Measurements from ENCODE around the gene CPTP. TPM values are rescaled to one million over a fixed set of nuclear protein-coding genes. Genes with fewer than 3 reads are reported as not detected.
A peak's percentile ranks its signal among the peaks of the same experiment; 100 is the strongest.
"Not testable (repeated sequence)": the region's sequence is repeated elsewhere in the genome, so short reads cannot be mapped to it uniquely, and the experiment has no call there.

The CPTP gene
- total and polyA plus RNA-seq, 9 donors = 12.5 to 19.6 (median 16.9) TPM

GRCh38 chr1:1312450-1313314 is 11.9 kb upstream of the CPTP start:
- WGBS (ENCODE audit: insufficient coverage) = 89% methylated on average over 44 of the region's 49 CpGs
- H3K4me3 ChIP-seq (ENCODE audit: low read length) = no peak overlapping the region
- no peaks in the 10 kb centered on the region for H3K9me3 ChIP-seq (replicated peaks; ENCODE audit: control insufficient read depth, low read depth, low read length)
- no peak overlapping the region for H3K27ac ChIP-seq (ENCODE audit: low read length)
- peaks cover 15% of the 10 kb centered on the region for H3K4me1 ChIP-seq (ENCODE audit: control insufficient read depth, insufficient read depth, low read length)
- no peaks in the 10 kb centered on the region for H3K27me3 ChIP-seq (ENCODE audit: control insufficient read depth, insufficient read depth, low read length)
- H3K36me3 ChIP-seq (ENCODE audit: control insufficient read depth, insufficient read depth, low read length) = peaks cover 56% of the 10 kb centered on the region
- DNase-seq = no peak

GRCh38 chr1:1313500-1314236 is 10.9 kb upstream of the CPTP start:
- peaks cover 19% of the 10 kb centered on the region for H3K4me1 ChIP-seq (ENCODE audit: control insufficient read depth, insufficient read depth, low read length)
- WGBS (ENCODE audit: insufficient coverage) = 86% methylated on average over 33 of the region's 37 CpGs
- no peaks in the 10 kb centered on the region for H3K27me3 ChIP-seq (ENCODE audit: control insufficient read depth, insufficient read depth, low read length)
- no peaks in the 10 kb centered on the region for H3K9me3 ChIP-seq (replicated peaks; ENCODE audit: control insufficient read depth, low read depth, low read length)
- DNase-seq = no peak
- no peak overlapping the region for H3K27ac ChIP-seq (ENCODE audit: low read length)
- peaks cover 61% of the 10 kb centered on the region for H3K36me3 ChIP-seq (ENCODE audit: control insufficient read depth, insufficient read depth, low read length)
- no peak overlapping the region for H3K4me3 ChIP-seq (ENCODE audit: low read length)

- peaks cover 14% of the 10 kb centered on the region for H3K4me1 ChIP-seq (ENCODE audit: control insufficient read depth, insufficient read depth, low read length)
- H3K9me3 ChIP-seq (replicated peaks; ENCODE audit: control insufficient read depth, low read depth, low read length) = no peaks in the 10 kb centered on the region
- H3K27me3 ChIP-seq (ENCODE audit: control insufficient read depth, insufficient read depth, low read length) = no peaks in the 10 kb centered on the region
- peaks cover 66% of the 10 kb centered on the region for H3K36me3 ChIP-seq (ENCODE audit: control insufficient read depth, insufficient read depth, low read length)
- DNase-seq = no peak
- no peak overlapping the region for H3K4me3 ChIP-seq (ENCODE audit: low read length)
- H3K27ac ChIP-seq (ENCODE audit: low read length) = no peak overlapping the region
- 89% methylated on average over 14 of the region's 15 CpGs for WGBS (ENCODE audit: insufficient coverage)
Observed at GRCh38 chr1:1314237-1314586, 10.4 kb upstream of the CPTP start.

- peaks cover 70% of the 10 kb centered on the region for H3K36me3 ChIP-seq (ENCODE audit: control insufficient read depth, insufficient read depth, low read length)
- H3K9me3 ChIP-seq (replicated peaks; ENCODE audit: control insufficient read depth, low read depth, low read length) = no peaks in the 10 kb centered on the region
- no peaks in the 10 kb centered on the region for H3K27me3 ChIP-seq (ENCODE audit: control insufficient read depth, insufficient read depth, low read length)
- WGBS (ENCODE audit: insufficient coverage) = 90% methylated on average over 21 of the region's 23 CpGs
- H3K4me3 ChIP-seq (ENCODE audit: low read length) = no peak overlapping the region
- no peak overlapping the region for H3K27ac ChIP-seq (ENCODE audit: low read length)
- DNase-seq = no peak
- peaks cover 8% of the 10 kb centered on the region for H3K4me1 ChIP-seq (ENCODE audit: control insufficient read depth, insufficient read depth, low read length)
Observed at GRCh38 chr1:1314678-1315335, 9.8 kb upstream of the CPTP start.

- DNase-seq = no peak
- no peaks in the 10 kb centered on the region for H3K9me3 ChIP-seq (replicated peaks; ENCODE audit: control insufficient read depth, low read depth, low read length)
- no peak overlapping the region for H3K4me3 ChIP-seq (ENCODE audit: low read length)
- H3K36me3 ChIP-seq (ENCODE audit: control insufficient read depth, insufficient read depth, low read length) = peaks cover 70% of the 10 kb centered on the region
- H3K4me1 ChIP-seq (ENCODE audit: control insufficient read depth, insufficient read depth, low read length) = peaks cover 4% of the 10 kb centered on the region
- H3K27ac ChIP-seq (ENCODE audit: low read length) = no peak overlapping the region
- WGBS (ENCODE audit: insufficient coverage) = 42% methylated on average over 6 of the region's 26 CpGs
- no peaks in the 10 kb centered on the region for H3K27me3 ChIP-seq (ENCODE audit: control insufficient read depth, insufficient read depth, low read length)
Observed at GRCh38 chr1:1315435-1315954, 9.1 kb upstream of the CPTP start.

DNA sequence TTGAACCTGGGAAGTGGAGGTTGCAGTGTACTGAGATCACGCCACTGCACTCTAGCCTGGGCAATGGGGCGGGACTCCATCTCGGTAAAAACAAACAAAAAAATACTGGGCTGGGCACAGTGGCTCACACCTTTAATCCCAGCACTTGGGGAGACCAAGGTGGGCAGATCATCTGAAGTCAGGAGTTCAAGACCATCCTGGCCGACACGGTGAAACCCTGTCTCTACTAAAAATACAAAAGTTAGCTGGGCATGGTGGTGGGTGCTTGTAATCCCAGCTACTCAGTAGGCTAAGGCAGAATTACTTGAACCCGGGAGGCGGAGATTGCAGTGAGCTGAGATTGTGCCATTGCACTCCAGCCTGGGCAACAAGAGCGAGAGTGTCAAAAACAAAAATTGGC is 8.4 kb upstream of the CPTP start:
- DNase-seq; H3K9me3 ChIP-seq (replicated peaks; ENCODE audit: control insufficient read depth, low read depth, low read length); H3K4me1 ChIP-seq (ENCODE audit: control insufficient read depth, insufficient read depth, low read length); H3K27ac ChIP-seq (ENCODE audit: low read length); H3K27me3 ChIP-seq (ENCODE audit: control insufficient read depth, insufficient read depth, low read length); H3K4me3 ChIP-seq (ENCODE audit: low read length): not testable (repeated sequence)
- peaks cover 71% of the 10 kb centered on the region for H3K36me3 ChIP-seq (ENCODE audit: control insufficient read depth, insufficient read depth, low read length)
- 86% methylated on average over 7 of the region's 8 CpGs for WGBS (ENCODE audit: insufficient coverage)

DNA sequence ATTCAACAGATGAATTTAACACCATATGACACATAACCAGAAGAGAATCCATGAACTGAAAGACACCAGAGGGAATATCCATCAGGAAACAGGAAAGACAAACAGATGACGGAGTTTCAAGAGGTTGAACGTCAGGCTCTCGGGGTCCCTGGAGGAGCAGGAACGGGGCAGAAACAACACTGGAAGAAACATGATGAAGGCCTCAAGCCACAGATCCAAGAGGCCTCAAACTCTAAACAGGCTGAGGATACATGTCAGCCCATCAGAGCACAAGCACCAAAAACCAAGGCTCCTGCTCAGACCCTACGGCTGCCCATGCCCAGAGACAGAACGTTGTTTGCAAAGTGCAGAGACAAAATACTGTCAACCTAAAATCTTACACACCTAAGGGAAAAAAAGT is 7.2 kb upstream of the CPTP start:
- Histone ChIP-seq H3K4me3 (ENCODE audit: low read length) (no peak overlapping the region), H3K27ac (ENCODE audit: low read length) (no peak overlapping the region), H3K9me3 (replicated peaks; ENCODE audit: control insufficient read depth, low read depth, low read length) (no peaks in the 10 kb centered on the region), H3K4me1 (ENCODE audit: control insufficient read depth, insufficient read depth, low read length) (peaks cover 4% of the 10 kb centered on the region), H3K36me3 (ENCODE audit: control insufficient read depth, insufficient read depth, low read length) (peaks cover 70% of the 10 kb centered on the region), H3K27me3 (ENCODE audit: control insufficient read depth, insufficient read depth, low read length) (no peaks in the 10 kb centered on the region)
- 52% methylated on average over 4 of the region's 6 CpGs for WGBS (ENCODE audit: insufficient coverage)
- DNase-seq = no peak

DNA sequence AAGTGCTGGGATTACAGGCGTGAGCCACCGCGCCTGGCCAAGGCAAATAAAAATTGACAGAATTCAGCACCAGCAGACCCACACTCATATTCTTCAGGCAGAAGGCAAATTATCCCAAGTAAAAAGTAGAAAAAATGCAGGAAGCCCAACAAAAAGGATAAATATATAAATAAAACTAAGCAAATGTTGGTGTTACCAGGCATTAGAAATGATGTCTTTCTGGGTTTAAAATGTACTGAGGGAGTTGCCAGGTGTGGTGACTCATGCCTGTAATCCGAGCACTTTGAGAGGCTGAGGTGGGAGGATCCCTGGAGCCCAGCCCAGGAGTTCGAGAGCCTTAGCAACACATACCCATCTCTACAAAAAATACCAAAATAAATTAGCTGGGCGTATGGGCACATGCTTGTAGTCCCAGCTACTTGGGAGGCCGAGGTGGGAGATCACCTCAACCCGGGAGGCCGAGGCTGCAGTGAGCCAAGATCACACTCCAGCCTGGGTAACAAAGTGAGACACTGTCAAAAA is 6.4 kb upstream of the CPTP start:
- no peaks in the 10 kb centered on the region for H3K27me3 ChIP-seq (ENCODE audit: control insufficient read depth, insufficient read depth, low read length)
- DNase-seq = peak; percentile 83
- WGBS (ENCODE audit: insufficient coverage) = 80% methylated on average over 3 of the region's 9 CpGs
- H3K36me3 ChIP-seq (ENCODE audit: control insufficient read depth, insufficient read depth, low read length) = peaks cover 62% of the 10 kb centered on the region
- H3K4me3 ChIP-seq (ENCODE audit: low read length) = no peak overlapping the region
- H3K4me1 ChIP-seq (ENCODE audit: control insufficient read depth, insufficient read depth, low read length) = peaks cover 9% of the 10 kb centered on the region
- H3K27ac ChIP-seq (ENCODE audit: low read length) = no peak overlapping the region
- H3K9me3 ChIP-seq (replicated peaks; ENCODE audit: control insufficient read depth, low read depth, low read length) = no peaks in the 10 kb centered on the region

GRCh38 chr1:1318777-1319645 is 5.6 kb upstream of the CPTP start:
- Histone ChIP-seq H3K27ac (ENCODE audit: low read length) (no peak overlapping the region), H3K36me3 (ENCODE audit: control insufficient read depth, insufficient read depth, low read length) (peaks cover 54% of the 10 kb centered on the region), H3K4me1 (ENCODE audit: control insufficient read depth, insufficient read depth, low read length) (peaks cover 14% of the 10 kb centered on the region), H3K4me3 (ENCODE audit: low read length) (no peak overlapping the region), H3K27me3 (ENCODE audit: control insufficient read depth, insufficient read depth, low read length) (no peaks in the 10 kb centered on the region), H3K9me3 (replicated peaks; ENCODE audit: control insufficient read depth, low read depth, low read length) (no peaks in the 10 kb centered on the region)
- 89% methylated on average over 33 of the region's 36 CpGs for WGBS (ENCODE audit: insufficient coverage)
- no peak for DNase-seq

Data from muscle of leg (tissue), 11 donors.